Mucosa of descending colon (tissue), 3 donors: ENCODE data around the gene LTN1. TPM values are rescaled to one million over a fixed set of nuclear protein-coding genes. Genes with fewer than 3 reads are reported as not detected.
"Not testable (repeated sequence)": the region's sequence is repeated elsewhere in the genome, so short reads cannot be mapped to it uniquely, and the experiment has no call there.

Experiments
- ATAC-seq: fragments of 200-7000 bp; cut with Tn5 transposase; one replicate; pipeline ENCODE4 v1.9.1; 2020; ENCODE audit warnings: mild to moderate bottlenecking, moderate library complexity
- DNase-seq, 3 donors: peaks; one replicate each; pipeline ENCODE4 v3.0.0-alpha.2; 2020
- H3K36me3 ChIP-seq: fragments of 200-600 bp; one replicate; pipeline ENCODE4 v1.8.0; 2021; ENCODE audit warnings: low read depth, mild to moderate bottlenecking
- H3K4me1 ChIP-seq: fragments of 200-600 bp; one replicate; pipeline ENCODE4 v1.8.0; 2021; ENCODE audit warnings: low read depth, mild to moderate bottlenecking
- H3K4me3 ChIP-seq: fragments of 200-600 bp; one replicate; pipeline ENCODE4 v1.8.0; 2021; ENCODE audit warnings: mild to moderate bottlenecking
- H3K9me3 ChIP-seq: fragments of 200-600 bp; one replicate; pipeline ENCODE4 v1.8.0; 2021; ENCODE audit warnings: mild to moderate bottlenecking
- intact Hi-C, 2 donors: fragments of 100-400 bp; cut with DNase I in 1 of 2; cut with micrococcal nuclease in 1 of 2; formaldehyde crosslinking; loops; one replicate each; pipeline versions ENCODE4 v1.11.0 to v1.11.1; 2022; cut with DNase I, micrococcal nuclease
- total RNA-seq, 3 donors: library from RNA; stranded (reverse); fragmentation: NEBNext Ultra II Directional in 2 of 3; extraction: Animal tissue kit (Norgen Biotek cat#: 25700) in 2 of 3; gene quantifications; one replicate each; pipeline versions ENCODE4 v1.2.1 to v1.2.4, GENCODE V29; 2021 to 2023
- TF ChIP-seq, protein P1 (sequence below): fragments of 200-600 bp; IDR thresholded peaks from one replicate; pipeline ENCODE4 v1.8.0; 2022; ENCODE audit warnings: antibody characterized with exemption, mild to moderate bottlenecking
- donor health status: DM: no; HTN: no; CAD: no; lungs with moderate emphysema.
- donor health status: DM: no; HTN: no; CAD: no.
- donor health status: DM: no; HTN: yes; CAD: no.

Gene LTN1
- total RNA-seq, 3 donors from 2014 or later = 24.5 to 32.7 (median 30.9) TPM

DNA sequence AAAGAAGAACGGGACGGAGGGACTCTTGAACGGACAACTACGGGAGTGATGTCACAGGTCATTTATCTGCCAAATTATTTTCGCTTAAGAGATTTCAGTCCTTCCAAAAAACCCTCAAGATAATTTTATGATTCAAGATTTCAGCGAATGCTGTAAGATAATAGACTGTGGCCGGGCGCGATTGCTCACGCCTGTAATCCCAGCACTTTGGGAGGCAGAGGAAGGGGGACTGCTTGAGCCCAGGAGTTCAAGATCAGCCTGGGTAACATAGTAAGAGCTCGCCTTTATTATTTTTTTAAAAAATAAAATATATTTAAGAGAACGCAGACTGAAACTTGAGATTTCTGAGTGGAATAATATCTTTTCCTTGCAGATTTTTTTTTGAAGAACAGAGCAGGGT is 25.9 kb upstream of the LTN1 start:
- no peaks in the 10 kb centered on the region for H3K9me3 ChIP-seq
- TF ChIP-seq, protein P1, sequence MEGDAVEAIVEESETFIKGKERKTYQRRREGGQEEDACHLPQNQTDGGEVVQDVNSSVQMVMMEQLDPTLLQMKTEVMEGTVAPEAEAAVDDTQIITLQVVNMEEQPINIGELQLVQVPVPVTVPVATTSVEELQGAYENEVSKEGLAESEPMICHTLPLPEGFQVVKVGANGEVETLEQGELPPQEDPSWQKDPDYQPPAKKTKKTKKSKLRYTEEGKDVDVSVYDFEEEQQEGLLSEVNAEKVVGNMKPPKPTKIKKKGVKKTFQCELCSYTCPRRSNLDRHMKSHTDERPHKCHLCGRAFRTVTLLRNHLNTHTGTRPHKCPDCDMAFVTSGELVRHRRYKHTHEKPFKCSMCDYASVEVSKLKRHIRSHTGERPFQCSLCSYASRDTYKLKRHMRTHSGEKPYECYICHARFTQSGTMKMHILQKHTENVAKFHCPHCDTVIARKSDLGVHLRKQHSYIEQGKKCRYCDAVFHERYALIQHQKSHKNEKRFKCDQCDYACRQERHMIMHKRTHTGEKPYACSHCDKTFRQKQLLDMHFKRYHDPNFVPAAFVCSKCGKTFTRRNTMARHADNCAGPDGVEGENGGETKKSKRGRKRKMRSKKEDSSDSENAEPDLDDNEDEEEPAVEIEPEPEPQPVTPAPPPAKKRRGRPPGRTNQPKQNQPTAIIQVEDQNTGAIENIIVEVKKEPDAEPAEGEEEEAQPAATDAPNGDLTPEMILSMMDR = no peak
- H3K4me1 ChIP-seq = peaks cover 9% of the 10 kb centered on the region
- H3K4me3 ChIP-seq = peak overlapping the region; percentile 60
- no peak for DNase-seq
- peak; percentile 40 for ATAC-seq
- H3K36me3 ChIP-seq = no peaks in the 10 kb centered on the region
- intact Hi-C loops = no loop called here

DNA sequence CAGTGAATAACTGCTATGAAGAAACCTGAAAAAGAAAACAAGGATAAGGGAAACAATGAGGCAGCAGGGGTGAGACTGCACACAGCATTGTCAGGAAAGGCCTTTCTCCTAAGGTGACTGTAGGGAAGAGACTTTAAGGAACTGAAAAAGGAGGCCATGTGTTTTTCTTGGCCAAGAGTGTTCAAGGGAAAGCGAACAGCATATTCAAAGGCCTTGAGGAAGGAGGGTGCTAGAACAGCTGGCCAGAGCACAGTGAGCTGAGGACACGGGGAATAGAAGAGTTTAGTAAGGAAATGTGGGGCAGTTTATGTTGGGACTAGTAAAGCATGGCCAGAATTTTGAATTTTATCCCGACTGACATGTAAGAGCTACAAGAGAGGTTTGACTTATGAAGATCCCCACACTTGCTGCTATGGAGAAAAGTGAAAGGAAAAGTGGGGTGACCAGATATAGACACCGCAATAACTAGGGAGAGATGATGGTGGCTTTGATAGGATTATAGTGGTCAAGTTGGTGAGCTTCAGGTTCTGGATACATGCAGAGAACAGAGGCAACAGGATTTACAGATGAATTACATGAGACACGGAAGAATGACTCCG is 25.1 kb upstream of the LTN1 start:
- H3K36me3 ChIP-seq = no peaks in the 10 kb centered on the region
- no peaks in the 10 kb centered on the region for H3K9me3 ChIP-seq
- DNase-seq (no peak), ATAC-seq (no peak)
- intact Hi-C loops = no loop called here
- TF ChIP-seq, protein P1 = no peak
- H3K4me1 ChIP-seq = peaks cover 9% of the 10 kb centered on the region
- no peak overlapping the region for H3K4me3 ChIP-seq

DNA sequence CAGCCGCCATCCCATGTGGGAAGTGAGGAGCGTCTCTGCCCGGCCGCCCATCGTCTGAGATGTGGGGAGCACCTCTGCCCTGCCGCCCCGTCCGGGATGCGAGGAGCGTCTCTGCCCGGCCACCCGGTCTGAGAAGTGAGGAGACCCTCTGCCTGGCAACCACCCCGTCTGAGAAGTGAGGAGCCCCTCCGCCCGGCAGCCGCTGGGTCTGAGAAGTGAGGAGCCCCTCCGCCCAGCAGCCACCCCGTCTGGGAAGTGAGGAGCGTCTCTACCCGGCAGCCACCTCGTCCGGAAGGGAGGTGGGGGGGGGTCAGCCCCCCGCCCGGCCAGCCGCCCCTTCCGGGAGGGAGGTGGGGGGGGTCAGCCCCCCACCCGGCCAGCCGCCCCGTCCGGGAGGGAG is 18.6 kb upstream of the LTN1 start:
- intact Hi-C loops = not testable (repeated sequence)

DNA sequence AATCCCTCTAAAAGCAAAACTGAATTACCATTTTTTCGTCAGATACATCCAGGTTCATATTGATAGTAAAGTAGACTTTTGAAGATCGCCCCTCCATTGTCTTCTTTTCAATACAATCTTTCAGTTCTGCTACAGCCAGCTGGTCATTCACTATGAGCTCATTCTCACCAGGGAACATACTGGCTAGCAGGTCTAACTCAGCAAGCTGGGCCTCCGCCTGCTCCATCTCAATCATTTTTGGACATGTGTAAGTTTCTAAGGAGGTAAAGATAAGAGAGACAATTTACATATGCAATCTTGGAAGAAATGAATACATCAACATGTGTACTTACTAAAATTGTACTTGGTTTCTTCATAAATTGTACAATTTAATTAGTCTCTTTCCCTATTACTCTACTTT is 15.7 kb upstream of the LTN1 start:
- DNase-seq (no peak), ATAC-seq (no peak)
- no peak overlapping the region for H3K4me3 ChIP-seq

More for the DNA sequence above, 18.6 kb upstream of the LTN1 start:
- not testable (repeated sequence) for H3K9me3 ChIP-seq, H3K36me3 ChIP-seq, H3K4me1 ChIP-seq, ATAC-seq, H3K4me3 ChIP-seq, DNase-seq

DNA sequence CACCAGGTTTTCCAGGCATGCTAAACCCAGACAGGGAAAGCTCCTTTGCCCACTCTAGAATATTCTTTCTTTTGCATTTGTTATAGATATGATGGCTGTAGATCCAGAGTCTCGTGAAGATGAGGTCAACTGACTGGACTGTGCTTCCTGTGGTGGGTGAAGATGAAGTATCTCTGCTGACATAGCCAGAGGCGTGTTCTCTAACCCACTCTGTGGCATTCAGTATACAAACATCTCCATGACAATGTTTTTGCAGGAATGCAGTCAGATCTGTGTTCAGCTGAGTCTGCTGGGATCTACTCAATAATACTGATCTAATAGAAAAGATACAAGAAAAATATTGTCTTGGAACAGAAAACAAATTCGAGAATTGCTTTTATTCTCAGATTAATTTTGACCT is 15.1 kb upstream of the LTN1 start:
- Histone ChIP-seq H3K4me1 (peaks cover 7% of the 10 kb centered on the region), H3K9me3 (no peaks in the 10 kb centered on the region), H3K4me3 (no peak overlapping the region), H3K36me3 (no peaks in the 10 kb centered on the region)
- DNase-seq (no peak), ATAC-seq (no peak)
- intact Hi-C loops = no loop called here
- TF ChIP-seq, protein P1 = no peak

More for the DNA sequence above, 15.7 kb upstream of the LTN1 start:
- peaks cover 7% of the 10 kb centered on the region for H3K4me1 ChIP-seq
- no peaks in the 10 kb centered on the region for H3K9me3 ChIP-seq
- intact Hi-C loops = no loop called here
- TF ChIP-seq, protein P1 = no peak
- H3K36me3 ChIP-seq = no peaks in the 10 kb centered on the region

DNA sequence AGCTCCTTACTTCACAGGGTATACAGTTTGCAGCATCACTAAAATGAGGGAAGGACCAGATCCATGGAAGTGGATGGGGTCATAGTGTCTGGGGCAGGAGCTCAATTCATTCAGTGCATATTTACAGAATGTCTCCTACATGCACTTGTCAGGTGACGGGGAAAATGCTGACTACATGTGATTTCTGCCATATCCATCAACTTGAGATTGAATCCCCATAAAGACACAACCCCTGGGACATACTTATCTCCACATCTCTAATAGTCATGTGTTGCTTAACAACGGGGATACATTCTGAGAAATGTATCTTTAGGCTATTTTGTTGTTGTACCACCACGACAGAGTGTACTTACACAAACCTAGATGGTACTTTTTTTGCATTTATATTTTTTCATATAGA is 14.5 kb upstream of the LTN1 start:
- TF ChIP-seq, protein P1 = no peak
- H3K4me1 ChIP-seq = peaks cover 7% of the 10 kb centered on the region
- ATAC-seq (no peak), DNase-seq (no peak)
- no peaks in the 10 kb centered on the region for H3K36me3 ChIP-seq
- intact Hi-C loops = no loop called here
- H3K4me3 ChIP-seq = no peak overlapping the region
- H3K9me3 ChIP-seq = no peaks in the 10 kb centered on the region
